ENCODE results near the gene SNRK.
"Not testable (repeated sequence)": the region's sequence is repeated elsewhere in the genome, so short reads cannot be mapped to it uniquely, and the experiment has no call there.

Gene SNRK

DNA sequence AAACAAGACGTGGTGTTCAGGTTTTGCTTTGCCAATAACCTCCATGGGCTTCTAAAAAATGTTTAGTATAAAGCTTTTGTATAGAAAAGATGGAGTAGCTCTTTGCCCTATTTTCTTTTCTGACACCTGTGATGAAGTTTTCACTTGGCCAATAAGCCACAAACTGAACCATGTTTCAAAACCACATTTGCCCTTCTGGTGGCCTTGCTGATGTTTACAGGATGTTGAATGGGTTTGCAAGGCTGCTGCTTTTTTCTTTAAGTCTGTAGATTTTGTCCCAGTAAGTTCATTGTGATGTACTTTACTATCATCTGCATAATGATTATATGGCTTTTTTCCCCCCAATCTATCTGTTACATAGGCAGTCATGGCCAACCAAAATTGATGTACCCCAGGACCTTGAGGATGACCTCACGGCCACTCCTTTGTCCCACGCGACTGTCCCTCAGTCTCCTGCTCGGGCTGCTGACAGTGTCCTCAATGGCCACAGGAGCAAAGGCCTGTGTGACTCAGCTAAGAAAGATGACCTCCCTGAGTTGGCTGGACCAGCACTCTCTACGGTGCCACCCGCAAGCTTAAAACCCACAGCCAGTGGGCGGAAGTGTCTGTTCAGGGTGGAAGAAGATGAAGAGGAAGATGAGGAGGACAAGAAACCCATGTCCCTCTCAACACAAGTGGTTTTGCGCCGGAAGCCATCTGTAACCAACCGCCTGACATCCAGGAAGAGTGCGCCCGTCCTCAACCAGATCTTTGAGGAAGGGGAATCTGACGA, 60.8 kb downstream of the SNRK start:
- DNase-seq = no peak

DNA sequence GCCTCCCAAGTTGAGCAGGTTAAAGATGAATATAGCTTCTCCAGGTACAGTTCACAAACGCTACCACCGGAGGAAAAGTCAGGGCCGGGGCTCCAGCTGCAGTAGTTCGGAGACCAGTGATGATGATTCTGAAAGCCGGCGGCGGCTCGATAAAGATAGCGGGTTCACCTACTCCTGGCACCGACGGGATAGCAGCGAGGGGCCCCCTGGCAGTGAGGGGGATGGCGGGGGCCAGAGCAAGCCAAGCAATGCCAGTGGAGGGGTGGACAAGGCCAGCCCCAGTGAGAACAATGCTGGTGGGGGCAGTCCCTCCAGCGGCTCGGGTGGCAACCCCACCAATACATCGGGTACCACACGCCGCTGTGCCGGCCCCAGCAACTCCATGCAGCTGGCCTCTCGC, 61.4 kb downstream of the SNRK start:
- DNase-seq = no peak

DNA sequence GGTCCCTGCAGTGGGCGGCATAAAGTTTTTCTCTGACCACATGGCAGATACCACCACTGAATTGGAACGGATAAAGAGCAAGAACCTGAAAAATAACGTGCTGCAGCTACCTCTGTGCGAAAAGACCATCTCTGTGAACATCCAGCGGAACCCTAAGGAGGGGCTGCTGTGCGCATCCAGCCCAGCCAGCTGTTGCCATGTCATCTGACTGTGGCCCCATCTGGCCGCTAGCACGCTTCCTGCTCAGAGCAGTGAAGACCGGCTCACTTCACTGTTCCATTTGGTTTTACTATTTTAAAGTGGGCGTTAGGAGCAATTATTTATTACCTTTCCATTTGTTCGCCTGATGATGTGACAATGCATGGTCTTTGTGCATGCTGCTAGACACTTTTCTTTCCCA, 62.0 kb downstream of the SNRK start:
- no peak for DNase-seq

DNA sequence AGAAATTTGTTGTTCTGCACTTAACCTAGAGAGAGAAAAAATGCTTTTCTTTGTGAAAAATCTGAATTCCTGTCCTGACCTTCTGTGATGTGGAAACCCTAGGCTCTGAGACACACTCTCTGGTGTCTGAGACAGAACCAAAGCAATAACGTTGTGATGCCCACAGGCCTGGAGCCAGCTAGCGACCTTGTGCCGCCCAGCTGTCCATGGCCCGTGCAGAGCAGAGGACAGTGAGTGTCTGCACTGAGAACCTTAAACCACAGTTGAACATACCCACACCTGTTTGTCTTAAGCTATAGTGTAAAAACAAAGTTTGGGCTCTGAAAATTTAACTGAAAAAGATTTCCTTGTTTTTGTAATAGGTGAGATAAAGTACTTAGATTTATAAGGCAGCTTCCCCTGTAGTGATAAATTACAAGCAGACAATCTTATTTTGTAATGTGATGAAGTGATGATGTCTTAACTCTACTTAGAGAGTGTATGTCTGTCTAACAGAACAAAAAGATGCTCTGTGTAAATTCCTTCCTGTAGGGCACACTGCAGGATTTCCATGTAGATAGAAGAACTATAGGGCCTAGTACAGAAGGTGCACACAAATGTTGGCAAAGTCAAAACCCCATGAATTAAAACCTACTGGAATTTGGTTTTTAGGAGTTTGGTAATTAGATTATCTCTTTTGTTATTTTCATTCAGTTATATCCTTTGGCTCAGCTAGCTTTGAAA, 62.7 kb downstream of the SNRK start:
- no peak for DNase-seq

DNA sequence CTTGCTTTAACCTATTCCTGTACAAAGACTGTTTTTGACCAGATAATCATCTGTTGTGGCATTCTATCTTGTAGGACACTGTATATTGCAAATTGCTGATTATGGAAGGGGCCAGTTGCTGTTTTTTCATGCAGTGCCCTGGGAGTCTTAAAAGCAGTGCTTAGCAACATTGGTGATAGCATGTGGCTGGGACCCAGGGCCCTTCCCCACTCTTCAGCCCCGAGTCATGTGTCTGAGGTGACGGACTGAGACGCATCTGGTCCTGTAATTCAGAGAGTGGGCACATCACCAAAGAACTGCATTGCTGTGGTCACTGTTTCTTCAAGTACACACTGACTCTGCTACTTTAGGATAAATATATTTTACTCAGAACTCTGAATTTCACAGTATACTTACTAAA, 63.4 kb downstream of the SNRK start:
- no peak for DNase-seq

DNA sequence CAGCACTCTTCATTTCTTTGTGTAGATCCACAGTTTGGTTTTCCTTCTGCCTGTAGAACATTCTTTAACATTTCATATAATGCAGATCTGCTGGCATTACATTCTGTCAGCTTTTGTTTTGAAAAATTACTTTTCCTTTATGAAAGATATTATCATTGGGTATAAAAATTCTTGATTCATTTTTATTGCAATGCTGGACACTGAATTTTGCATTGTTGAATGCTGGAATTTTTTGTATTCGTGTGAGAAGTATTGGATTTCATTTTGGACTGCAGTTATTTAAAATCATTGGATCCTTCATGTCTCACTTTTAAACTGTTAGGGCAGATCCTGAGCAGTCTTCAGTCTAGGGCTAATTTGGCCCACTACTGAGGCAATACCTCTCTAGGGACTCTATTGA, 67.1 kb downstream of the SNRK start:
- no peak for DNase-seq

DNA sequence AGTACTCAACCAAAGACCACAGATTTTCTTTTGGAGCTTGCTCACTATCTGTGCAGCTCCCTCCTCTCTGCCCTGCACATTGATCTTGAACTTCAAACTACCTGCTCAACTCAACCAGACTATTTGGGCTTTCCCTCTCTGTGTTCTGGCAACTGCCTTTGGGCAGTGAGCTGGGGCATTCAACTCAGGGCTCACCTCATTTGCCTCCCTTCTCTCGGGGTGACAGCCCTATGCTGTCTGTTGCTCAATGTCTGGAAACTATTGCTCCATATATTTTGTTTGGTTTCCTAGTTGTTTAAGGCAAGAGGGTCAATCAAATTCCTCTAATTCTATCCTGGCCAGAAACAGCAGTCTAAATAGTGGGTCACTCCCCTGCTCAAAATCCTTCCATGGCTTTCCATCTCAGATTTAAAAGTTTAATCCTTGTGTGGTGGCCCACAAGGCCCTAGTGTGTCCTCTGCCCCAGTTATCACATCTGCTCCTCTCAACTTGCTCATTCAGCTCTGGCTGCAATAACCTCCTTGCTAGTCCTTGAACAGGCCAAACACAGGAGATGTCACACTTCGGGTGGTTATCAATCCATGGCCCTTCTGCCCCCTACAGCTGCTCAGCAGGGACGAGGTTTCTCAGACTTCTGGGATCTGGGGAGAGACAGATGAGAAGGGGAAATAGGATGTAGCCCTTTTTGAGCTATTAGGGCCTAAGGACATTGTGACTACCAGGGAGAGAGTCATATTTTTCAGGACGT, 67.8 kb downstream of the SNRK start:
- no peak for DNase-seq

DNA sequence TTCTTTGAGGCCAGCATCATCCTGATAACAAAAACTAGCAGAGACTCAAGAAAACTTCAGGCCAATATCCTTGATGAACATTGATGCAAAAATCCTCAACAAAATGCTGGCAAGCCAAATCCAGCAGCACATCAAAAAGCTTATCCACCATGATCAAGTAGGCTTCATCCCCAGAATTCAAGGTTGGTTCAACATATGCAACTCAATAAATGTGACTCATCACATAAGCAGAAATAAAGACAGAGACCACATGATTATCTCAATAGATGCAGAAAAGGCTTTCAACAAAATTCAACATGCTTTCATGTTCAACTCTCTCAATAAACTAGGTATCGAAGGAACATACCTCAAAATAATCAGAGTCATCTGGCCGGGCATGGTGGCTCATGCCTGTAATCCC, 69.7 kb downstream of the SNRK start:
- DNase-seq = not testable (repeated sequence)

DNA sequence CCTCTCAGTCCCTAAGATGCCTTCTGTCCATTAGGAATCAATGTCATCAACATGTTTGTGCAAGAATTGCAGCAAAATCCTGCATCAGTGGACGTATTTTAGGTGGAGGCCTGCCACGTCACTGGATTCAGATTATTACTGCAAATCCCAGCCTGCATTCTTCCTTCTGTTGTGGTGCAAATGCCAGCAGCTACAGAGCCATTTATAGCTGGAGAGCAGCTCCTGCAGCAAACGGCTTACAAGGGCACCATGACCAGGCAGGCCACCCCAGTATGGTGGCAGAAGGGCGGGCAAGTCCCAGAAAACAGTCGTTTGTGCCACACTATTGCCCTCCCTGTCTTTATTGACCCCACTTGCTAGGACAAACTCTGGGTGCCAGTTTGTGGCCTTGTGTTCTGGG, 74.7 kb downstream of the SNRK start:
- no peak for DNase-seq

DNA sequence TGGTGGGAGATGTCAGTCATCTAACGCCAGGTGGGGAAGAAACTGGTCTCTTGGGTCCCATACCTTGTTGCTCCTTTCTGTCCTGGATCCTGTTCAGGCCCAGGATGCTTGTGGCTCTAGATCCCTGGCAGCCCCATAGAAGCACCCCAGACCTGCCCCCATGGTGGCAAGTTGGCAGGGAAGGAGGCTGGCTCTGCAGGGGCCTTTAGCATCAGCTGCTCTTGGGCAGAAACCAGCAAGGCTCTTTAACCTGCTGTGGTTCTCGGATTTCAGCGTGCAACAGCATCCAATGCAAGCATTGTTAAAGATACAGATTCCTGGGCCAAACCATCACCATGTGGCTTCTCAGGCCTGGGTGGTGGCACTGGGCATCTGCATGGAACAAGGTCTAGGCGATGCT, 75.8 kb downstream of the SNRK start:
- DNase-seq = no peak

DNA sequence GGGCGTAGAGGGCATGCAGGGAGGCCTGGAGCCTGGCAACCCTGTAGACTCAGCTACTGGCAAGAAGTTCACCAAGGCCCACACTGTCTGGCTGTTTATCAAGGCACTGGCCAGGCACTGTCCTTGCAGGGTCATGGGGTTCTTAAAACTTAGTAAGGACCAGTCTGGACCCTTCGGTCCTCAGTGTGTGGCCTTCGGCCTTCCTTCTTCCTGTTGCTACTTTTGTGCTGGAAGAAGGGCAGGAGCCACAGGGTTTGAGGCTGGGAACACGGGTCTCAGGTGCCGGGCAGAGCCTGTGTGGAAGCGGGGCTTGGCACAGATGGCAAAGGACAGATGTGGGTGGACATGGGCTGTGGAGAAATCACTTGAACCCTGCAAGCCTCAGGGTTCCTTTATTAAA, 76.6 kb downstream of the SNRK start:
- DNase-seq = no peak

DNA sequence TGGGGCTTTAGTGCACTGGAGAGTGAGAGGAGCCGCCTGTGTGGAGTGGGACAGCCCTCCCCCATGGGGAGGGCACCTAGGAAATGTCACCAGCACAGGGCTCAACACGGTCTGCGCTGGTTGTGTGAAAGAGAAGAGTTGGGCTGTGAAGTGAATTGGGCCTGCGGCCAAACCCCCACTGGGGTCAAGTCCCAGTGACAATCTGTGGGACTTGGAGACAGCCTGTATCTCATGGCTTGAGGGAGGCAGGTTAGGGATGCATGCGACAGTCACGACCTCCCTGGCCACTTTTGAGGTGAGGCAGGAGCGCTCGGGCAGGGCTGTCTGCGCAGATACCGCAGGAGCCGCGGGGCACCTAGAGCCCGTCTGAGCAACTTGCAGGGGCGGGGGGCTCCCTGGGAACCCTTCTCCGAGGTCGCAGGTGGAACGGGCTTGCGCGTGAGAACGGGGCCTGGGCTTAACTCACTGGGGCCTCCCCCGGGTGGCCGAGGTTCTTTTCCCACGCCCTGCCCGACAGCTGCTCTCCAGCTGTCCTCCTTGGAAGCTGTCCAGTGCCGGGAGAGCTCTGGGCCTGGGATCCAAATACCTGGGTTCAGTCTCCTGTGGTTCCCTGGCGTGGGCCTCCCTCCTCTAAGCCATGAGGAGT, 77.4 kb downstream of the SNRK start:
- no peak for DNase-seq

DNA sequence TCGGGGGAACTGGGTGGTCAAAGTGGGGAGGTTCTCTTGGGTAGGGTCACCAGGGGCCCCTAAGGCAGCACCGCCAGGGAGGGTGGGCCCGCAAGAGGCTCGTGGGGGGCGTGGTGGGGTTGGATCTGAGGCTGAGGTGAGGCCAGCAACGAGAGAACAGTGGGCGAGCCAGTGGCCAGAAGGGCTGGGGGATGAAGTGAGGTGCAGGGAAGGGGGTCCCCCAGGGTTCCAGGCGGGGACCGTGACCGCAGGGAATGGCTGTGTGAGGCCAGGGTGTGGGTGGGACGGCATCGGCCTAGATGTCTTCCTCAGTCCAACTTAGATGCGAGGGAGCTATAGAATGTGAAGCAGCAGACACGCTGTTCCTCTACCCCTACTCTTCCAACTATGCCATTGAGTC, 78.2 kb downstream of the SNRK start:
- DNase-seq = no peak

DNA sequence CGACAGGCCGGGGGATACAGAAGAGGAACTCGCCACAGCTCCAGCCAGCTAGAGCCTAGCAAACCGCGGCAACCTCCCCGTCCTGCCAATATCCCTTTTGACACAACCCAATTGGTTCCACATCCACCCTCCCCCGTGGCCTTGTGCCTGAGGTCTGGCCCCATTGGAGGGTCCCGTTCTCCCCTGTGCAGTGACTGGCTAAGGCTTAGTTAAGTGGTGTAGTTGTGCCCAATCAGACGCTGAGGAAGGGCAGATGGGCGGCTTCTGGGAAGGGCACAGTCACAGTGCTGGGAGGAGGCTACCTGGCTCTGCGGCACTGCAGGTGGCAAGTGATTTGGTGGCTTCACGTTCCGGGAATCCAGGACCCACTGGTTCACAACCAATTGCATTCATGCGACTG, 78.6 kb downstream of the SNRK start:
- no peak for DNase-seq

DNA sequence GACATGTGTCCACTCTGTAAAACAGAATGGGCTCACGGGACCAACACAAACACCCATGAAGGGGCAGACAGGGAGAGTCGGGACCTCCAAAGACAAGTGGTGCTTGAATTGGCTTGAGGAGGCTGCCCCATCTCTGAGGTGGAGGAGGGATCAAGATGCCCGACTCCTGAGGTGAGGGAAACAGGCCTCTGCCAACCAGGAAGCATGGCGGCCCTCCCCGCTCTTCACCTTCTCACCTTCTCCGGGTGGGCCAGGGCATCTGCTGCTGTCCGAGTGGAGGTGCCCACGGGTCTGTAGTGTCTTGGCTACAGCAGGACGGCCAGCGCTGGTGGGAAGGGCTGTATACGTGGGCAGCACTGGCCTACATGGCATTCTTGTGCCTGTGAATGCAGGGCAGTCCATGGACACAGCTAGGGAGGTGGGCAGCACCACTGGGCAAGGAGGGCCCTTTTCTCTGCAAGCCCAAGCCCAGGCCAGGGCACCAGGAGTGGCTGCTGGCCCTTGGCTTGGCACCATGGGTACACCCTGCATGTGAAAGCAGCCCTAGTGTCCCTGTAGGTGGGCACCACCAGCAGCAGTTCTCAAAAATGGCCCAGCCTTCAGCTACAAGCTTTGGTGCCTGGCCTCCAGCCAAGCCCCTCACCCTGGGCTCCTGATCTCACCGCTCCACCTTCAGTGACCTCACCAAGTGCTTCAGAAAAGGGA, 79.4 kb downstream of the SNRK start:
- no peak for DNase-seq

DNA sequence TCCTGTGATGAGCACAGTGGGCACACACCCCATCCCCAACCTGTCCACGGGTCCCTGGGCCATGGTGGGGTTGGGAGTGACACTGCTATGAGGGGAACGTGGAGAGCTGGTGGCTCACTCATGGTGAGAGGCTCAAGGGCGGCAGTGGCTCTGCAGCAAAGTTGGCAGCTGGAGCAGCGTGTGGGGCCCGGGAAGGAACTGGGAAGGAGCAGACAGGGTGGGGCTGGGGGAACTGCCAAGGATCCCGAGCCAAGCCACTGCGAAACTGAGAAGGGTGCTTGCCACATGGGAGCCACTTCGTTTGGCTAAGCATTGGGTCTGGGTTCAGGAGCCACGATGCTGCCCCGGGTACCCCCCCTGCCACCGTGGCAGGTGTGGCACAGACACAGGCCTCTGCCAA, 80.1 kb downstream of the SNRK start:
- no peak for DNase-seq

DNA sequence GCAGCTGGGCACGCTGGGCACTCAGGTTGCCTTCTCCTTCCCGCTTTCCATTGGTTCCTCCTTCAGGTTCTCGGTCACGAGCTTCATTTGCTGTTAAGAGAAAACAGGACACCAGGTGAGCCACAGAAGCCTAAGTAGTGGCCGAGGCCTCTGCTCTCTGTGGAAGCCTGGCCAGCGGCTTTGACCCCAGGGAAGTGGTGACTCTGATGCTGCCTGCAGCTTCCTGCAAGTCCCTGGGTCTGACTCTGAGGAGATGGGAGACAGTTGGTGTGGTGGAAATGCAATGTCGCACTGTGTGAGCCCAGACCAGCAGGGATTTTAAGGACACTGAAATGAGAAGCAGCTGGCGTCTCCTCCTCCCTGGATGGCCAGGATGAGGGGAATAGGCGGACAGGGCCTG, 80.5 kb downstream of the SNRK start:
- DNase-seq = no peak

DNA sequence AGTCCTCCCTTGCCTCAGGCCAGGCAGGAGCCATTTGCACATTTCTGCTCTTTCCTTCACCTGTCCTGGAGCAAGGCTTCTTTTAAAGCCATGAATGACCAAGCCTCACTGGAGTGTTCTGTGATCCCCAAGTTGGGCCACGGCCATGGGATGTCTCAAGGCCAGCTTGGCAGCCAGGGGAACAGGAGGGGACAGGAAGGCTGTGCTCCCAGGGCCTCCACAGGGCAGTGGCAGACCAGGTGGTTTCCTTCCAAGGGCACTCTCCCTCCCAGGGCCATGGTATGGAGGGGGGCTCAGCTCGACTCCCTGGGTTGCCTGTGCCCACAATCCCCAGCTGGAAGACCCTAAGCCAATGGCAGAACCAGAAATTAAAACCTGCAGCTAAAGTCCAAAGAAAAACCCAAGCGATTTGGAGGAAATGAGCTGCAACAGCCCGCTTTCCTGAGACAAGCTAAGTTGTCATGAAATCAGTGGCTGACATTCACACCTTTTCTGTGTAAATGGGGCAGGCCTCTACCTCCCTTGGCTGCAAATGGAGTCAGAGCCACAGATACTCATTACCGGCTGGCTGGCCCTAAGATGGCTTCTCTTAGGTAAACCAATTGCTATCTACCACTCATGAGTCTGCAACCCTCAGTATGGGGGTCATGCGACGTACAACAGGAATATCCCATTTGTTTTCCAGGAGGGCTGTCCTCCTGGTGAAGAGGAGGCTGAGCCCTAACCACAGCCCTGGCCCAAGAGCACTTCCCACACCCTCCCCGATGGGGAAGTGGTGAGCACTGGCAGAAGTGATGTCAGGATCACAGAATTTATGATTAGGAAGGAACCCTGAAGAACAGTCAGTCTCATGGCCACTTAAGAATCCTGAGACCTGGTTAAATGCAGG, 83.3 kb downstream of the SNRK start:
- no peak for DNase-seq

DNA sequence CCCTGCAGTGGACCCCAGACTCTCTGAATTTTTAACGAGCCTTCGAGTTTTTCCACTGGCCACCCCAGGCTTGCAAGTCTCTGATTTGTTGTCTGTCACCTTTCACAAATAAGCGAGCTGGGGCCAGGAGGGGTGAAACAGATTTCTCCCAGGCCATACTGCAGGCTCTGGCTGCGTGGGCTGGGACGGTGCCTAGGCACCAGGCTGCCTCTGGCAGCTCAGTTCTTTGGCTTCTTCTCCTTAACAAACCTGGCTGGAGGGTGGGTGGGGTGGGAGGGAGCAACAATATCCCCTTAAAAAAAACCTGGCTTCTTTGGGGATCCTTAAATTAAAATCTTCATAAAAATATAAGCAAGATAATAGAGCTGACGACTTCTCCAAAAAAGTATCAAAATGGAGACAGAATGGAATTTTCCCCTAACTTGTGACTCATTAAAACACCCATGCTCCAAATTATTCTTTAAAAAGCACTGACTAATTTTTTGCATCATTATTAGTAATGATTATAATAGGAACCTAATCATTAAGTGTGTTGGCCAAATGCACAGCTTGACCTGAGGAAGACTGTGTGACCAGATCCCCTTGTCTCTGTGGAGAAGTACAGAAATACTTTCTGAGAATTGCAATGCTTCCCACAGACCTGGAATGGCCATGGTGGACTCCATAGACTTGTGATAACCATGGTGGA, 84.1 kb downstream of the SNRK start:
- no peak for DNase-seq

DNA sequence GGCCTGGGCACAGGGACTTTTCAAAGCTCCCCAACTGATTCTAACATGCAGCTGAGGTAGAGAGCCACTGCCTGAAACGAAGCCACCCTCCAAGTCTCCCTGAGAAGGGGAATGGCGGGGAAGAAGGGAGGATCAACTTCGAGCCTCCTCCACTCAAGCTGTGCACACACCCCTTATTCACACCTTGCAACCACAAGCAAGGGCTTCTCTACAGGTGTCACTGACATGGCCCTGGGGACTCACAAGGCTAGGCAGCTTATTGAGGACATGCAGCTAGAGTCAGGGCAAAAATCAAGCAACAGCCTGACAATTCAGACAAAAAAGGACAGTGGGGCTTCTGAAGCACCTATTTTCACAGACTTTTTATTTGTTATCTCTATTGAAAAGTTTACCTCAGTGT, 85.2 kb downstream of the SNRK start:
- DNase-seq = no peak
